IPS-18c (cell line): Measurements from ENCODE around the gene SMARCD1.
"Not testable (repeated sequence)": the region's sequence is repeated elsewhere in the genome, so short reads cannot be mapped to it uniquely, and the experiment has no call there.

ENCODE experiments used
- H3K4me3 ChIP-seq: 2 replicates; pipeline ENCODE4 v1.7.0; 2013; ENCODE audit warnings: low read depth, mild to moderate bottlenecking, low read length, moderate library complexity; ENCODE audit not compliant: insufficient read depth
- H3K9me3 ChIP-seq: one replicate; pipeline ENCODE4 v1.6.1; 2013; ENCODE audit warnings: mild to moderate bottlenecking, low read length, moderate library complexity; ENCODE audit not compliant: control insufficient read depth, insufficient read depth

The SMARCD1 gene

DNA sequence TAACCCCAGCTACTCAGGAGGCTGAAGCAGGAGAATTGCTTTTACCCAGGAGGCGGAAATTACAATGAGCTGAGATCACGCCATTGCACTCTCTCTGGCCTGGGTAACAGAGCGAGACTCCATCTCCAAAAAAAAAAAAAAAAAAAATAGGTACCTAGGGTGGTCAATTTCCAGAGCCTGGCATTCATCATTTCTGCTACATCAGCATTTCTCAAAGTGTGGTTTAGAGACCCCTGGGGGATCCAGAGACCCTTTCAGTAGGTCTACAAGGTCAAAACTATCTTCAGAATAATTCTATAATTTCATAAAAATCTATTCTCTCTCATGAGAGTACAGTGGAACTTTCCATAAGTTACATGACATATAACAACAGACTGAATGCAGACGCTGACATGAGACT, 62.1 kb downstream of the SMARCD1 start:
- H3K4me3 ChIP-seq = no peak overlapping the region
- H3K9me3 ChIP-seq = no peaks in the 10 kb centered on the region

DNA sequence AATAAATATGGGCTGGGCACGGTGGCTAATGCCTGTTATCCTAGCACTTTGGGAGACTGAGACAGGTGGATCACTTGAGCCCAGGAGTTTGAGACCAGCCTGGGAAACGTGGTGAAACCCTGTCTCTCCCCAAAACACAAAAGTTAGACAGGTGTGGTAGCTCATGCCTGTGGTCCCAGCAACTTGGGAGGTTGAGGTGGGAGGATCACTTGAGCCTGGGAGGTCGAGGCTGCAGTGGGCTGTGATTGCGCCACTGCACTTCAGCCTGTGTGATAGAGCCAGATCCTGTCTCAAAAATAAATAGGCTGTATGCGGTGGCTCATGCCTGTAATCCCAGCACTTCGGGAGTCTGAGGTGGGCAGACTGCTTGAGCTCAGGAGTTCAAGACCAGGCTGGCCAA, 62.9 kb downstream of the SMARCD1 start:
- H3K4me3 ChIP-seq, H3K9me3 ChIP-seq: not testable (repeated sequence)

DNA sequence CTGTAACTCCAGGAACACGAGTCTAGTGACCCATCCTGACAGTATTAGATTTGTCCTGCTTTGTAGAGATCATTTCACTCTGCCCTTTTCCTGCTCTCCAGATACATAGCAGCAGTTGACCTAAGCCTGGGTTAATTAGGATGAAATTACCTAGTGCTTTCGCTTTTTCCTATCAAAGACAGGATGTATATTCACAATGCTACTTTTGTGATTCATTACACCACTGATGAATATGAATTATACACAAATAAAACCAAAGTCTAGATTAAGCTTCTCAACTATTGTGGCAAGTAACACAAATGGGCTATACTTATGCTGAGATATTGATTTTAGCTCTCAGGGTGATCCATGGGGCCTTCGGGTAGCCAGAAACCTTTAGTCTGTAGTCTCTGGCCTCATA, 64.2 kb downstream of the SMARCD1 start:
- H3K9me3 ChIP-seq = no peaks in the 10 kb centered on the region
- H3K4me3 ChIP-seq = no peak overlapping the region
